IPS-NIHi7 (cell line): ENCODE measurements around the gene AMTN.
"Not testable (repeated sequence)": the region's sequence is repeated elsewhere in the genome, so short reads cannot be mapped to it uniquely, and the experiment has no call there.

Experiments
- DNase-seq: peaks from one replicate; pipeline ENCODE4 v3.0.0; 2012; ENCODE audit warnings: mixed read lengths; ENCODE audit errors: extremely low spot score

AMTN gene, protein sequence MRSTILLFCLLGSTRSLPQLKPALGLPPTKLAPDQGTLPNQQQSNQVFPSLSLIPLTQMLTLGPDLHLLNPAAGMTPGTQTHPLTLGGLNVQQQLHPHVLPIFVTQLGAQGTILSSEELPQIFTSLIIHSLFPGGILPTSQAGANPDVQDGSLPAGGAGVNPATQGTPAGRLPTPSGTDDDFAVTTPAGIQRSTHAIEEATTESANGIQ

DNA sequence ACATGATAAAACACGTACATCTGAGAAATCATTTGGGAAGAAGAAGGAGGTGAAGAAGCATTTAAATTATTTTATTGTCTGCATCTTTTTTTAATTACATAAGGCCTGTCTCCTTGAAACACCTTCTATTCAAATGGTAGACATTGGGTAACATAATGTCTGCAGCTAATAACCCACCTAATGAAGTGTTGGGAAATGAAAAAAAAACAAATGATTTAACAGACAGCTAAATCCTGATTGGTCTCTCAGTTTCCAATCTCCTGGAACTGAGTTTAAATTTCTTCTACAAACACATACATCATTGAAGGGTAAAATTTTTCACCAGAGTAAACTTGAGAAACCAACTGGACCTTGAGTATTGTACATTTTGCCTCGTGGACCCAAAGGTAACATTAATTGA, at the start of gene AMTN:
Gene AMTN, plus strand, starts transcription at position 301 of the 400 bp plus-strand sequence. CDS start 209 bp downstream, outside the sequence.
- DNase-seq, result no peak

DNA sequence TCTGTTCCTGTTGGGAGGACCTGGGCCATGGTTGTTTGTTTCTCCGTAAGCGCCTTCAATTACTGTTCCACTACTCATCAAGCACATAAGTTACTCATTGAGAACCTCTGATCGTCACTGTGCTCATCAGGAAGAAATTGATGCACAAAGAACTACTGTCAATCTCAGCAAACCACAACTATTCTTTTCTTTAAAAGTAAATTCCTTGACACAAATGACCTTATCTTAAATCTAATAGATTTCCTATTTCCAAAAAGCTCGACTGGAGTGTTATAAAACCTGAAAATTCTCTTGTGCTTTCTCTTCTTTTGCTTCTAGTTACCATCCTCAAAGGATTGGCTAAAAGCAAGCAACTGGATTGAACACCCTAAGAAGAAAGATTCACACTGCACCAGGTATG, 46.5 kb upstream of the AMTN start, which contains the start of gene MUC7:
Gene MUC7, plus strand, starts transcription at position 301 of the 400 bp plus-strand sequence. CDS start 1,825 bp downstream, outside the sequence.
- no peak for DNase-seq

GRCh38 chr4:70473679-70474078, 44.7 kb upstream of the AMTN start:
- DNase-seq, result no peak

DNA sequence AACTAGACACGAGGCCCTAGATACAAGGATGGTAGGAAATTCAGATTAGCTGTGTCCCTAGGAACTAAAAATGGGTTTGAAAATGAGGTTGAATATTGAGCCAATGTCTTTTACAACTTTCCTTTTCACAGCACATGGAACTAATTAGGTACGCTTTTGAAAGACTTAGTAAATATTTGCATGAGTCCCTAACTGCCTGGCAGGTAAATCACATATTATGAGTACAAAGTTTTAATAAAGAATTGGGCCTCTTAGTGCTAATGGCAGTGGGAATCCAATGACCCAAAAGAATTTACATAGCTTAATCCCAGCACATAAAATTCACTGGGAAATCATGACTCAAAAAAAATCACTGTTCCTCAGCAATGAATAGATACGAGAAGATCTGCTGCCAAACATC, 29.6 kb upstream of the AMTN start:
- no peak for DNase-seq

- DNase-seq, result no peak
Observed at GRCh38 chr4:70496231-70496630, 22.1 kb upstream of the AMTN start.

- not testable (repeated sequence) for DNase-seq
Observed at GRCh38 chr4:70501838-70502237, 16.5 kb upstream of the AMTN start.

GRCh38 chr4:70504733-70505132, 13.6 kb upstream of the AMTN start:
- DNase-seq, result no peak

DNA sequence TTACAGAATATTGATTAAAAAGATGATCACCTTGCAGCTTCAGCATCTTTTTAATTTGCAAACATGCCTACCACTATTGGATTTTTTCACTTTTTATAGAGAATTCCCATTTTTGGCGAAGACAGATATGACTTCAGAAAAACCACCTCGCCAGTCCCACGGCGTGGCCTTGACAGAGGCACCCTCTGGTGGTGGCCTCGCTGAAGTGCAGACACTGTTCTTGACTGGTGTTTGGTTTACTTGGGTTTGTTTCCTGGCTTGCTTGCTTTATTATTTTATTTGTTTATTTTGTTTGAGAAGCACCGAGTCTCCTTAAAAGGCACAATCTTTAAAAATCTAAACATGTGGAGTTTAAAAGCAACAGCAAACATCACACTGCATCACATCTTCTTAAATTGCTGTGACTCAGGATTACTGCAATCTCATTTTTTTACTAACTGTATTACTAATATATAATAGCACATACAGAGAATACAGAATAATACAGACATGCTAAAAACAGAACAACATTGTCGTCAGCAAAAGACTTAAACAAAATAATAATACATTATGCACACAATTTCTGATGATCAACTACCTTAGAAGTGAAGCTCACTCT, 13.1 kb upstream of the AMTN start:
- peak; percentile 69 for DNase-seq

GRCh38 chr4:70508801-70509200, 9.6 kb upstream of the AMTN start:
- no peak for DNase-seq

- no peak for DNase-seq
Observed at GRCh38 chr4:70511365-70511764, 7.0 kb upstream of the AMTN start.

DNA sequence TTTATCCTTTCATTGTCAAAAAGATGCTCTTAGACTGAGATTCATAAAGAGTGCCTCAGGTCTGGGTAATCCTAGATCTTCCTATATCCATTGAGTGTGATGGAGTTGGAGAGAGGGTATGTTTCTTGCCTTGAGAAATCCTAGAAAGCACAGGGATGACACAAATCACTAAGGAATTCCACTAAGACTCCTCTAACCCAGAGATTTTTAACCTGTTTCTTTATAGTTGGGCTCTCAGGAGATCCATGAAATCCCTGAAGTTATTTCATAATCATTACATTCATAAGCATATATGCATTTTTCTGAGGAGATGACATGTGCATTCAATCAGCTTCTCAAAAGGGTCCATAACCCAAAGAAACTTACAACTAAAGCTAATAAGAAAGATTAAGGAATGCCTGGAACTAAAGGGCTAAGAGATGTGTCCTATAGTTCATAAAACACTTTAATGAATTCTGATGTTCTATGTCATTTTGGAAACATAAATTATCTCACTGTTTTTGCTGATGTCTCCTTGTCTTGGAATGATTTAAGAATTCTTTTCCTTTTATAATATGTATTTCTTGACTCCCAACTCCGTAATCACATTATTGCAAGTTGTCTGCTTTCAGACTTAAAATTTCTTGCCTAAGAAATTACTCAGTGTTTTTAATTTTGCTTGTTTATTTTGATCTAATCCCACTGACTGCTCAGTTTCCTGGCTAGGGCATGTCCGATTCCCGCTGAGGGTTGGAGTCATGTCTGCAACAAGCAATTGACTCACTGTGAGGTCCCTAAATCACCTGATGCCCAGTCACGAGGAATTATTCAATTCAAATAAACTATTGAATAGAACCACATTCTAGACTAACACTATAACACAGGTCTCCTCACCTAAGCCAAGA, 2.8 kb upstream of the AMTN start:
- no peak for DNase-seq

- no peak for DNase-seq
Observed at GRCh38 chr4:70518716-70519115, 347 bp downstream of the AMTN start.

- no peak for DNase-seq
Observed at GRCh38 chr4:70522626-70523025, 4.3 kb downstream of the AMTN start.

DNA sequence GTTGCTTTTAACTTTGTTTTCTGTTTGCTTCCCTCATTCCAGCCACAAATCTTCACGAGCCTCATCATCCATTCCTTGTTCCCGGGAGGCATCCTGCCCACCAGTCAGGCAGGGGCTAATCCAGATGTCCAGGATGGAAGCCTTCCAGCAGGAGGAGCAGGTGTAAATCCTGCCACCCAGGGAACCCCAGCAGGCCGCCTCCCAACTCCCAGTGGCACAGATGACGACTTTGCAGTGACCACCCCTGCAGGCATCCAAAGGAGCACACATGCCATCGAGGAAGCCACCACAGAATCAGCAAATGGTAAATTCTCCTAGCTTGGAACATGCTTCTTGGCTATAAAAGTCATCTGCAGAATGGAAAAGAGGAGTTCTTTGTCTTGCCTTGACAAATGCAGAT, 12.6 kb downstream of the AMTN start:
- no peak for DNase-seq

DNA sequence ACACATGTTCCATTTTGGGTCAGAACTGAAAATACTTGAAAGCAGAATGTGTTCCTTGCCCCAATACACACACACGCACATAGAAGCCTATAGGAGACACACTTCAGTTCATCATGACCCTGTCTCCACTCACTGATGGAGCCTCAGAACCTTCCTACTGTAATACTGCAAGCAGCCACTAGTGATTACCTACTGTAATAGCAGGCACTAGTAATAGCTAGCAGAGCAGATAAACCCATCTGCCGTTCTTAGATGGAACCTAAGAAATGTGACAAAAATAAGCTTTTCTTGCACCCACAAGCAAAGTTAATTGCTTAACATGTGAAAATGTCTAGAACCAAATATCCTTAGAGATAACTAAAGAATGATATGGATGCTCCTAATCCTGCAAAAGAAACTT, 13.6 kb downstream of the AMTN start:
- peak; percentile 25 for DNase-seq

- DNase-seq, result no peak
Observed at GRCh38 chr4:70533211-70533610, 14.8 kb downstream of the AMTN start.

GRCh38 chr4:70533791-70534190, 15.4 kb downstream of the AMTN start:
- no peak for DNase-seq

DNA sequence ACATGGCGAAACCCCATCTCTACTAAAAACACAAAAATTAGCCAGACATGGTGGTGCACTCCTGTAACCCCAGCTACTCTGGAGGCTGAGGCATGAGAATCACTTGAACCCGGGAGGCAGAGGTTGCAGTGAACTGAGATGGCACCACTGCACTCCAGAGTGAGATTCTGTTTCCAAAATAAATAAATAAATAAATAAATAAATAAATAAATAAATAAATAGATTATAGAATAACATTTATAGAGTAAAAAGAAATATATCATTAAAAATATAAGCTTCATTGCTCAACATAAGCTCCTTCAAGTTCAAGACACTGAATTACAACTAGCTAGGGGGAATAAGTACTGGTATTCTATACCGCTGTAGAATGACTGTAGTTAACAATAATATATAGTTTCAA, 16.5 kb downstream of the AMTN start:
- DNase-seq, result not testable (repeated sequence)

DNA sequence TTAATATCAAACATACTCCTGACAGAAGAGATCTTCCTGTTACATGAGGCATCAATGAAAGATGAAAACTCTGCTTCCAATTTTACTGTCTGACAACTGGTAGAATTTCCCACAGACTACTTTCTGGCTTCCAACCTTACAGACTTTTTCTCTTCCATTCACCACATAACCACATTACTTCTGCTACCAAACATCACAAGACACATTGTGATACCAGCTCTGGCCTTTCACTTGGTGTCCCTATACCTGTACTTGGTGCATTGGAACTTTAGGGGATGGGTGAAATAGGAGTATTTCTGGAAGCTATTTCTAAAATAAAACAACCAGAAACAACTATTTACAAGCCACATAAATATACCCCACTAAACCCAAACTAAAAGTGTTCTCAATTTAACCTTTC, 20.5 kb downstream of the AMTN start:
- no peak for DNase-seq

GRCh38 chr4:70544279-70544868, 26.0 kb downstream of the AMTN start:
- DNase-seq, result peak; percentile 32

DNA sequence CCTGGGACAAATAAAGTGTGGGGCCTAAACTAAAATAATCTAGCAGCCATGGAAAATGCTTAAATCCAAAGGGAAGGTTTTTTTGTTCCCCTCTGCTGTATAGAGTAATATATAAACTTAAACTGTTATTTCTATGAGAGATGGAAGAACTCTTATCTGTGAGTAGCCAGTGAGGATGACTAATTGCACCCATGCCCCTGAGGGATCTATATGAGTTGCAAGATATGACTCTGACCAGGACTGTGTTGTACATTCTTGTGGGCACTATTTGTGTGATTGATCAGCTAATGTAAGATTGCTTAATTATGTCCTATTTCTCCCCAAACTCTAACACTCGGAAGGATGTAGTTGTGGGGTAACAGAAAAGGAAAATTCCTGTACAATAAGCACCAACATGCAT, 38.5 kb downstream of the AMTN start:
- no peak for DNase-seq

- peak; percentile 62 for DNase-seq
Observed at GRCh38 chr4:70559211-70559830, 41.0 kb downstream of the AMTN start.
